SK-N-SH (cell line): Measurements from ENCODE around the gene TARBP1. TPM values are rescaled to one million over a fixed set of nuclear protein-coding genes. Genes with fewer than 3 reads are reported as not detected.

Experiments
- CTCF ChIA-PET: fragments of 300-600, 350-600 bp; formaldehyde crosslinking; extraction: SDS; loops from one replicate; lab custom pipeline; 2021; lab: Yijun Ruan, JAX
- POLR2A ChIA-PET: fragments of 350-600 bp; sonication (Branson Sonifier 250); formaldehyde crosslinking; extraction: SDS; loops from one replicate; lab custom pipeline; 2020; ENCODE audit warnings: antibody characterized with exemption, inconsistent platforms; lab: Yijun Ruan, JAX
- DNase-seq: peaks from one replicate; pipeline ENCODE4 v3.0.0; 2012
- H2AFZ ChIP-seq: fragments of 200-600 bp; sonication (generic); 2 replicates; pipeline ENCODE4 v1.8.1; 2016; ENCODE audit warnings: antibody characterized with exemption, mild to moderate bottlenecking, low read depth
- H3F3A ChIP-seq: fragments of 200-600 bp; sonication (generic); replicated peaks from 2 replicates; pipeline ENCODE3; 2016; ENCODE audit warnings: antibody characterized with exemption, mild to moderate bottlenecking; ENCODE audit not compliant: insufficient read depth
- H3K27ac ChIP-seq, 2 experiments: fragments of 200-500 bp in 1 of 2; fragments of 200-600 bp in 1 of 2; sonication (Bioruptor generic) in 1 of 2; sonication (generic), shearing (Covaris generic) in 1 of 2; 2 replicates each; pipeline versions ENCODE4 v1.5.1 to v1.6.1; 2014 to 2016; ENCODE audit warnings: low read depth in 2 of 2, inconsistent platforms in 1 of 2, low read length in 1 of 2, mild to moderate bottlenecking in 1 of 2, mixed read lengths in 1 of 2
- H3K27me3 ChIP-seq: fragments of 200-600 bp; sonication (generic), shearing (Covaris generic); 2 replicates; pipeline ENCODE4 v1.6.1; 2016; ENCODE audit warnings: mixed run types; ENCODE audit not compliant: insufficient read depth
- H3K36me3 ChIP-seq, 2 experiments: fragments of 200-500 bp in 1 of 2; fragments of 200-600 bp in 1 of 2; sonication (Bioruptor generic) in 1 of 2; sonication (generic) in 1 of 2; replicated peaks in 1 of 2; 2 replicates each; pipeline versions ENCODE3 to v1.5.1; 2014 to 2016; ENCODE audit warnings: low read length in 1 of 2, mild to moderate bottlenecking in 1 of 2; ENCODE audit not compliant: insufficient read depth in 2 of 2, control insufficient read depth in 1 of 2
- H3K4me1 ChIP-seq, 2 experiments: fragments of 200-500 bp in 1 of 2; fragments of 200-600 bp in 1 of 2; sonication (Bioruptor generic) in 1 of 2; sonication (generic), shearing (Covaris generic) in 1 of 2; 2 replicates each; pipeline versions ENCODE4 v1.5.1 to v1.6.1; 2014 to 2016; ENCODE audit warnings: low read depth in 1 of 2, low read length in 1 of 2, mixed run types in 1 of 2; ENCODE audit not compliant: insufficient read depth in 2 of 2, control insufficient read depth in 1 of 2
- H3K4me2 ChIP-seq: fragments of 200-600 bp; sonication (generic), shearing (Covaris generic); 2 replicates; pipeline ENCODE4 v1.6.1; 2017; ENCODE audit warnings: mixed run types
- H3K4me3 ChIP-seq, 2 experiments: fragments of 200-500 bp in 1 of 2; fragments of 200-600 bp in 1 of 2; sonication (Bioruptor generic) in 1 of 2; sonication (generic), shearing (Covaris generic) in 1 of 2; 2 replicates each; pipeline versions ENCODE4 v1.5.1 to v1.8.1; 2014 to 2016; ENCODE audit warnings: low read depth in 2 of 2, inconsistent platforms in 1 of 2, low read length in 1 of 2, mild to moderate bottlenecking in 1 of 2, mixed read lengths in 1 of 2, moderate library complexity in 1 of 2
- H3K79me2 ChIP-seq: fragments of 200-600 bp; sonication (generic); 2 replicates; pipeline ENCODE4 v1.8.1; 2017; ENCODE audit warnings: mild to moderate bottlenecking; ENCODE audit not compliant: insufficient read depth
- H3K9ac ChIP-seq: fragments of 200-600 bp; sonication (generic); 2 replicates; pipeline ENCODE4 v1.6.1; 2017; ENCODE audit warnings: mixed run types
- H3K9me2 ChIP-seq: fragments of 200-600 bp; sonication (generic); 2 replicates; pipeline ENCODE4 v1.6.1; 2017; ENCODE audit warnings: mixed run types
- H3K9me3 ChIP-seq: fragments of 200-600 bp; sonication (generic); 2 replicates; pipeline ENCODE4 v1.6.1; 2017; ENCODE audit warnings: mixed run types, mild to moderate bottlenecking, moderate library complexity
- H4K20me1 ChIP-seq: fragments of 200-600 bp; sonication (generic); 2 replicates; pipeline ENCODE4 v1.6.1; 2017; ENCODE audit warnings: mild to moderate bottlenecking, mixed run types; ENCODE audit not compliant: insufficient read depth
- EP300 ChIP-seq, 2 experiments: IDR thresholded peaks; 2 replicates each; pipeline versions ENCODE4 v1.4.0 to v1.6.1; 2012; ENCODE audit warnings: borderline replicate concordance in 1 of 2, low read depth in 1 of 2, low read length in 1 of 2
- FOSL2 ChIP-seq: IDR thresholded peaks from 2 replicates; pipeline ENCODE4 v1.4.0; 2012; ENCODE audit warnings: low read depth, mild to moderate bottlenecking, moderate library complexity, borderline replicate concordance
- FOXJ3 ChIP-seq: sonication (generic); formaldehyde crosslinking; IDR thresholded peaks from 2 replicates; pipeline ENCODE4 v1.5.1; 2020; ENCODE audit warnings: mild to moderate bottlenecking, missing genetic modification reagents
- GABPA ChIP-seq: IDR thresholded peaks from 2 replicates; pipeline ENCODE4 v1.4.0; 2012; ENCODE audit warnings: low read depth, mild to moderate bottlenecking
- GATA2 ChIP-seq: sonication (generic); formaldehyde crosslinking; IDR thresholded peaks from 2 replicates; pipeline ENCODE4 v1.5.0; 2020; ENCODE audit warnings: mild to moderate bottlenecking, missing genetic modification reagents
- JUND ChIP-seq: IDR thresholded peaks from 2 replicates; pipeline ENCODE4 v1.4.0; 2012
- MEF2A ChIP-seq: IDR thresholded peaks from 2 replicates; pipeline ENCODE4 v1.4.0; 2012; ENCODE audit warnings: low read depth, borderline replicate concordance
- POLR2AphosphoS5 ChIP-seq: IDR thresholded peaks from 2 replicates; pipeline ENCODE4 v1.6.1; 2012; ENCODE audit warnings: low read depth, low read length
- RXRA ChIP-seq: IDR thresholded peaks from 2 replicates; pipeline ENCODE4 v1.4.0; 2012; ENCODE audit warnings: low read depth, mild to moderate bottlenecking, borderline replicate concordance
- SMC3 ChIP-seq: IDR thresholded peaks from 2 replicates; pipeline ENCODE4 v1.6.1; 2012; ENCODE audit warnings: low read depth, low read length, improper control_type of control experiment
- TCF12 ChIP-seq: IDR thresholded peaks from 2 replicates; pipeline ENCODE4 v1.4.0; 2012
- YY1 ChIP-seq: IDR thresholded peaks from 2 replicates; pipeline ENCODE4 v1.4.0; 2012; ENCODE audit warnings: low read depth, mild to moderate bottlenecking
- WGBS: methylation state at CpG from one replicate; pipeline ENCODE4 v1.1.6; 2017; ENCODE audit warnings: low lambda C conversion rate; 5-methylcytosine and 5-hydroxymethylcytosine counted together
- polyA plus RNA-seq, 3 experiments: library from polyadenylated mRNA; depleted of rRNA; stranded (reverse); fragments of >200 nt; gene quantifications; 2 replicates each; pipeline ENCODE4 v1.2.3, GENCODE V29; 2012
- TF ChIP-seq, protein P1 (sequence below): fragments of 150-350 bp; IDR thresholded peaks from 2 replicates; pipeline ENCODE4 v1.6.1; 2017; ENCODE audit warnings: antibody characterized with exemption, low read length, low read depth, borderline replicate concordance
- TF ChIP-seq, protein P2 (sequence below): fragments of 150-350 bp; IDR thresholded peaks from 2 replicates; pipeline ENCODE4 v1.6.1; 2016; ENCODE audit warnings: mild to moderate bottlenecking, low read depth, low read length
- TF ChIP-seq, protein P3 (sequence below): IDR thresholded peaks from 2 replicates; pipeline ENCODE4 v1.4.0; 2012; ENCODE audit warnings: low read depth, borderline replicate concordance
- TF ChIP-seq, protein P4 (sequence below): IDR thresholded peaks from 2 replicates; pipeline ENCODE4 v1.4.0; 2012; ENCODE audit warnings: low read depth, borderline replicate concordance

Gene TARBP1
- polyA plus RNA-seq, 1 of the 3 experiments (the other 2 are of a cell fraction), result 33.0 TPM

DNA sequence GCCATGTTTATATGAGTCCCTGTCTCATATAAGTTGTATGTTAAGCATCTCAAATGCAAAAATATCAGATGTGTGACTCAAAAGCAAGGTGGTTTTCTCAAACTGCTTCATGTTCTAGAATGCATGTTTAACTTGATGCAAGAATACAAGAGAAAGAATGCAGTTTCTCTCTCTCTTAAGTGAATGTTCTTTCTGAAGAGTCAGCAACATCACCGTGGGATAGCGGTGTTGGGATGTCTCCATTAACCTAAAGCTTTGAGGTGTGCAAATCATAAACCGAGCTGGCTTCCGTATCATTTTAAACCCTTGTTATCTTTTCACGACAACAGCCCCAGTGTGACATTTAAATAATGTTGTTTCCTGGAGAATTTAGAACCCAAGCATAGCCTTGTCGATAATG is 48.4 kb upstream of the TARBP1 start:
- no peak overlapping the region for H3K4me2 ChIP-seq
- peaks cover 9% of the 10 kb centered on the region for H3F3A ChIP-seq
- ChIA-PET CTCF (interaction anchor here (0.8 kb wide), 1 partner anchor 17 kb away, joined by 3 read pairs; no protein-coding TSS in a partner anchor), POLR2A (interaction anchor here (0.5 kb wide), 1 partner anchor 200 kb away, joined by 3 read pairs; no protein-coding TSS in a partner anchor)
- no peaks in the 10 kb centered on the region for H3K9me2 ChIP-seq
- DNase-seq, result no peak
- no peak overlapping the region for H2AFZ ChIP-seq
- no peaks in the 10 kb centered on the region for H3K79me2 ChIP-seq
- H3K36me3 ChIP-seq, result no peaks in the 10 kb centered on the region
- no peaks in the 10 kb centered on the region for H3K27me3 ChIP-seq
- no peaks in the 10 kb centered on the region for H3K9me3 ChIP-seq
- TF ChIP-seq POLR2AphosphoS5 (no peak), TCF12 (no peak), SMC3 (no peak), FOSL2 (no peak)
- TF ChIP-seq, protein P1, sequence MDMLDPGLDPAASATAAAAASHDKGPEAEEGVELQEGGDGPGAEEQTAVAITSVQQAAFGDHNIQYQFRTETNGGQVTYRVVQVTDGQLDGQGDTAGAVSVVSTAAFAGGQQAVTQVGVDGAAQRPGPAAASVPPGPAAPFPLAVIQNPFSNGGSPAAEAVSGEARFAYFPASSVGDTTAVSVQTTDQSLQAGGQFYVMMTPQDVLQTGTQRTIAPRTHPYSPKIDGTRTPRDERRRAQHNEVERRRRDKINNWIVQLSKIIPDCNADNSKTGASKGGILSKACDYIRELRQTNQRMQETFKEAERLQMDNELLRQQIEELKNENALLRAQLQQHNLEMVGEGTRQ, result no peak
- TF ChIP-seq, protein P2, sequence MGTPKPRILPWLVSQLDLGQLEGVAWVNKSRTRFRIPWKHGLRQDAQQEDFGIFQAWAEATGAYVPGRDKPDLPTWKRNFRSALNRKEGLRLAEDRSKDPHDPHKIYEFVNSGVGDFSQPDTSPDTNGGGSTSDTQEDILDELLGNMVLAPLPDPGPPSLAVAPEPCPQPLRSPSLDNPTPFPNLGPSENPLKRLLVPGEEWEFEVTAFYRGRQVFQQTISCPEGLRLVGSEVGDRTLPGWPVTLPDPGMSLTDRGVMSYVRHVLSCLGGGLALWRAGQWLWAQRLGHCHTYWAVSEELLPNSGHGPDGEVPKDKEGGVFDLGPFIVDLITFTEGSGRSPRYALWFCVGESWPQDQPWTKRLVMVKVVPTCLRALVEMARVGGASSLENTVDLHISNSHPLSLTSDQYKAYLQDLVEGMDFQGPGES, result no peak
- 98% methylated on average over 6 of the region's 6 CpGs for WGBS
- no peak overlapping the region for H3K27ac ChIP-seq
- H3K4me3 ChIP-seq, result no peak overlapping the region
- H3K4me1 ChIP-seq, result peaks cover 31 to 32% of the 10 kb centered on the region in 2 experiments
- H3K9ac ChIP-seq, result no peak overlapping the region
- H4K20me1 ChIP-seq, result no peaks in the 10 kb centered on the region

DNA sequence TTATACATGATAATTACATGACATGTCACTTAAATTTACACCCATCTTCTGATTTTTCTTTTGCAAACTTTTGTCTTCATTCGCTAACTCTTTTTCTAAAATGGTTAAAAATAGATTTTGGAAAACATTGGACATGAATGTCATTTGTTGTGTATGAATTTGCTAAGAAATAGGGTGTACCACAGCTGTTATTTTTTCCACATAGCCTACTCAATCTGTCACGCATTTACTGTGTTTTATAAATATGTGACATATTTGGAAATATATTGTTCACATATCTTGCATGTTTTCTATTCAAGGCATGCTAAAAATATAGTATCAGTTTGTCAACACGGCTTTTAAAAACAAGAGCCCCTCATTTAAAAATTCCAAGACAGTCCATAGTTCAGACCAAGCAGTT is 47.9 kb upstream of the TARBP1 start:
- Histone ChIP-seq H2AFZ (no peak overlapping the region), H3K4me2 (no peak overlapping the region), H4K20me1 (no peaks in the 10 kb centered on the region), H3K9me3 (no peaks in the 10 kb centered on the region), H3K36me3 (no peaks in the 10 kb centered on the region), H3K27ac (no peak overlapping the region), H3K4me1 (peaks cover 28 to 31% of the 10 kb centered on the region in 2 experiments), H3K9me2 (no peaks in the 10 kb centered on the region), H3K9ac (no peak overlapping the region), H3K79me2 (no peaks in the 10 kb centered on the region), H3K27me3 (no peaks in the 10 kb centered on the region), H3K4me3 (no peak overlapping the region), H3F3A (peaks cover 5% of the 10 kb centered on the region)
- ChIA-PET POLR2A (no interaction called here), CTCF (interaction anchor here (0.8 to 1.1 kb wide), 2 partner anchors 17 to 28 kb away, joined by 3 read pairs; no protein-coding TSS in a partner anchor)
- 79% methylated on average over 3 of the region's 3 CpGs for WGBS
- TF ChIP-seq YY1 (no peak), RXRA (no peak), SMC3 (no peak), FOXJ3 (CRISPR knock-in tag) (no peak), MEF2A (no peak), EP300 (IDR thresholded peaks at IDR 0.05; ENCODE audit: borderline replicate concordance in 1 of 2, low read depth in 1 of 2, low read length in 1 of 2) (no peak), GABPA (no peak), JUND (no peak), GATA2 (CRISPR knock-in tag) (no peak)
- TF ChIP-seq, protein P3, sequence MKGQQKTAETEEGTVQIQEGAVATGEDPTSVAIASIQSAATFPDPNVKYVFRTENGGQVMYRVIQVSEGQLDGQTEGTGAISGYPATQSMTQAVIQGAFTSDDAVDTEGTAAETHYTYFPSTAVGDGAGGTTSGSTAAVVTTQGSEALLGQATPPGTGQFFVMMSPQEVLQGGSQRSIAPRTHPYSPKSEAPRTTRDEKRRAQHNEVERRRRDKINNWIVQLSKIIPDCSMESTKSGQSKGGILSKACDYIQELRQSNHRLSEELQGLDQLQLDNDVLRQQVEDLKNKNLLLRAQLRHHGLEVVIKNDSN, result no peak
- TF ChIP-seq, protein P1, result no peak
- TF ChIP-seq, protein P4, sequence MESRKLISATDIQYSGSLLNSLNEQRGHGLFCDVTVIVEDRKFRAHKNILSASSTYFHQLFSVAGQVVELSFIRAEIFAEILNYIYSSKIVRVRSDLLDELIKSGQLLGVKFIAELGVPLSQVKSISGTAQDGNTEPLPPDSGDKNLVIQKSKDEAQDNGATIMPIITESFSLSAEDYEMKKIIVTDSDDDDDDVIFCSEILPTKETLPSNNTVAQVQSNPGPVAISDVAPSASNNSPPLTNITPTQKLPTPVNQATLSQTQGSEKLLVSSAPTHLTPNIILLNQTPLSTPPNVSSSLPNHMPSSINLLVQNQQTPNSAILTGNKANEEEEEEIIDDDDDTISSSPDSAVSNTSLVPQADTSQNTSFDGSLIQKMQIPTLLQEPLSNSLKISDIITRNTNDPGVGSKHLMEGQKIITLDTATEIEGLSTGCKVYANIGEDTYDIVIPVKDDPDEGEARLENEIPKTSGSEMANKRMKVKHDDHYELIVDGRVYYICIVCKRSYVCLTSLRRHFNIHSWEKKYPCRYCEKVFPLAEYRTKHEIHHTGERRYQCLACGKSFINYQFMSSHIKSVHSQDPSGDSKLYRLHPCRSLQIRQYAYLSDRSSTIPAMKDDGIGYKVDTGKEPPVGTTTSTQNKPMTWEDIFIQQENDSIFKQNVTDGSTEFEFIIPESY, result no peak
- DNase-seq, result no peak
